Fibroblast of skin of left quadriceps (primary cell): ENCODE measurements around the gene PDE2A.
A peak's percentile ranks its signal among the peaks of the same experiment; 100 is the strongest.

Source experiments
- DNase-seq, 2 experiments: peaks; one replicate each; pipeline ENCODE4 v3.0.0-alpha.2; 2013; ENCODE audit warnings: low read depth in 2 of 2

The PDE2A gene

GRCh38 chr11:72684236-72684912 is 10.2 kb upstream of the PDE2A start:
- no peak for DNase-seq

- DNase-seq = no peak
Observed at GRCh38 chr11:72683782-72684200, 9.6 kb upstream of the PDE2A start.

- no peak for DNase-seq
Observed at GRCh38 chr11:72682858-72683243, 8.6 kb upstream of the PDE2A start.

- no peak for DNase-seq
Observed at GRCh38 chr11:72682238-72682857, 8.1 kb upstream of the PDE2A start.

GRCh38 chr11:72681226-72682153 is 7.3 kb upstream of the PDE2A start:
- no peak for DNase-seq

GRCh38 chr11:72680624-72681158 is 6.5 kb upstream of the PDE2A start:
- no peak for DNase-seq

GRCh38 chr11:72679869-72680268 is 5.6 kb upstream of the PDE2A start:
- no peak for DNase-seq

GRCh38 chr11:72678524-72678923 is 4.3 kb upstream of the PDE2A start:
- no peak for DNase-seq

GRCh38 chr11:72676861-72677341 is 2.7 kb upstream of the PDE2A start:
- DNase-seq = peak in 1 of 2 experiments; percentile 13

- DNase-seq = no peak
Observed at GRCh38 chr11:72675221-72675620, 999 bp upstream of the PDE2A start.

- no peak for DNase-seq
Observed at GRCh38 chr11:72673284-72673942, 809 bp downstream of the PDE2A start.

GRCh38 chr11:72672597-72673238 is 1.5 kb downstream of the PDE2A start:
- DNase-seq = no peak

- DNase-seq = no peak
Observed at GRCh38 chr11:72671152-72672099, 2.8 kb downstream of the PDE2A start.

- no peak for DNase-seq
Observed at GRCh38 chr11:72670041-72670440, 4.2 kb downstream of the PDE2A start.

GRCh38 chr11:72669527-72669926 is 4.7 kb downstream of the PDE2A start:
- no peak for DNase-seq

- no peak for DNase-seq
Observed at GRCh38 chr11:72668629-72669347, 5.4 kb downstream of the PDE2A start.

GRCh38 chr11:72665911-72666472 is 8.2 kb downstream of the PDE2A start:
- DNase-seq = no peak

GRCh38 chr11:72662036-72662435 is 12.2 kb downstream of the PDE2A start:
- DNase-seq = no peak

- no peak for DNase-seq
Observed at GRCh38 chr11:72661486-72661885, 12.7 kb downstream of the PDE2A start.
